ENCODE results near the gene PSTPIP1. TPM values are rescaled to one million over a fixed set of nuclear protein-coding genes. Genes with fewer than 3 reads are reported as not detected.

Gene PSTPIP1
- polyA plus RNA-seq, 3 donors = 1.0 to 1.7 (median 1.0) TPM

DNA sequence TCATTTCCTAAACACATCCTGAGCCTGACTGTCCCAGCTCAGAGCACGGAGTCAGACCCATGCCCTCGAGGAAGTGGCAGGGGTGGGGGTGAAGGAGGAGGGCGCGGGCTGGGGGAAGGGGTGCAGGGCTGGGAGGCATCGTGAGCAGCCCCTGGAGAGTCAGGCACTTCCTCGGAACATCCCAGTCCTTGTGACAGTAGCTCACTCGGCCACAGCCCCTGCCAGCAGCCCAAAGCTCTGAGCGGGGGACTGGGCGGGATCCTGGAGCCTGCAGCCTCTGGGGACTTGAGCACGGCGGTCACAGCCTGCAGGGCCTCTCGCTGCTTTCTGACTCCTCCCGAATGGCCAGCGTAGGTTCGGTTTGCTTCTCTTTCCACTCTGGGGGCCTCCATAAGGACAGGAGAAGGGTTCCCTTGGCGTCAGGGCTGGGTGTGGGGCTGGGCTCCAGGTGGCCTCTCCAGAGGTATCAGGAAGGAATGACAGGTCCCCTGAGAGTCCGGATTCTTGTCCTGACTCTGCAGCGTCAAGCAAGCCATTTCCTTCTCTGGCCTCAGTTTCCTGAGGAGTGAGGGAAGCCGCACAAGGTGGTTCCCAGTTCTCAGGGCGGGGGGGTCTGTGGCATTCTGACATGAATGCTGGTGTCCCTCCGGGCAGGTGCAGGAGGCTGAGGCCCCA is 20.9 kb downstream of the PSTPIP1 start:
- no peak for DNase-seq (ENCODE audit: extremely low read depth in 1 of 11, low read depth in 9 of 11, low spot score in 4 of 11)

GRCh38 chr15:77016321-77016695 is 21.4 kb downstream of the PSTPIP1 start:
- no peak for DNase-seq (ENCODE audit: extremely low read depth in 1 of 11, low read depth in 9 of 11, low spot score in 4 of 11)

DNA sequence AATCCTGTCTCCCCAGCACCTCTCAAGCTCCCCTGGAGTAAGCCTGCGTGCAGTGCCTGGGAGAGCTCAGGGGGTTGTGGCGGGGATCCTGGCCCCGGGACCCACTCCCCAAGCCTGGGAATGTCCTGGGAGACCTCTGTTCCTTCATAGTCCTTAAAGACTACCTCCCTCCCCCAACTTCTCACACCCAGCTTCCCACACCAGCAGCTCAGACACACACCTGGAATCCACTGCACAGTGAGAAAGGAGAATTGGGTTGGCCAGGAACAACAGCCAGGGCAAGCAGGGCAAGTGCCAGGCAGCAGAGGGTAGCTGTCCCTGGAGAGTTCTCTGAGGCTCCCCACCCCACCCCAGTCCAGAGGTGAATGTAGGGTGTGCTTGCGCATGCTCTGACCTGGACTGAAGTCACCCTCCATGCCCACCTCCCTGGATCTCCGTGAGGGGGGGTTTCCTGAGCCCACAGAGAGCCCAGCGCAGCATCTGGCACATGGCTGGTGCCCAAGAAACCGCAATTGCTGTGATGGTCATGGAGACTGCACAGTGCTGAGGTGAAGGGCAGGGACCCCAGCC is 22.2 kb downstream of the PSTPIP1 start:
- no peak for DNase-seq (ENCODE audit: extremely low read depth in 1 of 11, low read depth in 9 of 11, low spot score in 4 of 11)

- no peak for DNase-seq (ENCODE audit: extremely low read depth in 1 of 11, low read depth in 9 of 11, low spot score in 4 of 11)
Measured at GRCh38 chr15:77017761-77018720, 23.1 kb downstream of the PSTPIP1 start.

DNA sequence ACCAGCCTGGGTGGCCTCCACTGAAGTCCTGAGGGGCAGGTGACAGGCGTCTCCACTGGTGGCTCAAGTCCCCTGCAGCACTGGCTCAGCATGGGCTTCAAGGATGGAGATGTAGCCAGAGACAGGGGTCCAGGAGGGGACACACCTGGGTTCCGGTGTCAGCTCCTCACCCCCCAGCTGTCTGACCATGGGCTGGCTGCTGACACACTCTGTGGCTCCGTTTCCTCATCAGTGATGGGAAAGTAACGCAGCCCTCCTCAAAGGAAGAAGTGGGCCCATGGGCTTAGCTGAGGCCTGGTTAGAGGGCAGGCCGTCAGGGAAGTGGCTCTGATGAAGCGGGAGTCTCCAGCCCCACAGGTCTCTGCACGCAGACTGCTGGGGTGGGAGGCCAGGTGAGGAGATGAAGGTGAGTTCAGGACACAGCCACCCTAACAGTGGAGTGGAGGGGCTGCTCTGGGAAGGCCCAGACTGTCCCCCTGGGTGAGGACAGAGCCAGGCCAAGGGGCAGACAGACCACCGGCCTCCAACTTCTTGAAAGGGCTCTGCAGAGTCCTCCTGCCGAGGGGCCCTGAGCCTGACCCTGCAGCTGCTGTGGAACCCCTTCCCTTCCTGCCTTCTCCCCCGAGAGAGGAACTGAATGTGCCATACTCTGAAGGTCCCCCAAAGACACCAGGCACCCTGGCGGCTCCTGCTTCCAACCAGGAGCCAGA is 24.0 kb downstream of the PSTPIP1 start:
- DNase-seq (ENCODE audit: extremely low read depth in 1 of 11, low read depth in 9 of 11, low spot score in 4 of 11) = no peak

GRCh38 chr15:77019521-77020331 is 24.8 kb downstream of the PSTPIP1 start:
- DNase-seq (ENCODE audit: extremely low read depth in 1 of 11, low read depth in 9 of 11, low spot score in 4 of 11) = no peak

GRCh38 chr15:77020348-77021087 is 25.6 kb downstream of the PSTPIP1 start:
- no peak for DNase-seq (ENCODE audit: extremely low read depth in 1 of 11, low read depth in 9 of 11, low spot score in 4 of 11)

GRCh38 chr15:77021088-77021481 is 26.2 kb downstream of the PSTPIP1 start:
- DNase-seq (ENCODE audit: extremely low read depth in 1 of 11, low read depth in 9 of 11, low spot score in 4 of 11) = no peak

DNA sequence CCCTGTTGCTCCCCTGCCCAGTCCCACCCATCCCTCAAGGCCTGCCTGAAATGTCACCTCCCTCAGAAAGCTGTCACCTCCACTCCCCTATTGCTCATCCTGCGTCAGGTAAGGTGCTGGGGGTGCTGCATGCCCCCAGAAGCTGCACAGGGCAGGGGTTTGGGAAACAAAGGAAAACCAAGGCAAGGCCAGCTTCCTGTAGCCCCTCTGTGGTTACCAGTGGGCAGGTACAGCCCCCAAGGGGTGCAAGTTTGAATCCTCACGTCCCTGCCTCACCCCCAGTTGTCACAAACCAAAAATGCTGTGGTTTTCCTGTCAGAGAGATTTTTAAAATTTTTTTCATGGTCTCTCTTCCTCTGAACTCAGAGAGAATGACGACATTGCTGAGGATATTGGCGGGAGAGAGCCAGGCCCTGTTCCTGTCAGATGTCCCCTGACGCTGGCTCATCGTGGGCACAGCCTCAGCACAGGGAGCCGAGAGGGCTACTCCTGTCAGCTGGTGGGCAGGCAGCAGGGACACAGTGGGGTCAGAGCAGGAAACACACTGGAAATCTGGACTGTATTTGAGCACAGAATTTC is 27.0 kb downstream of the PSTPIP1 start:
- DNase-seq (ENCODE audit: extremely low read depth in 1 of 11, low read depth in 9 of 11, low spot score in 4 of 11) = no peak

DNA sequence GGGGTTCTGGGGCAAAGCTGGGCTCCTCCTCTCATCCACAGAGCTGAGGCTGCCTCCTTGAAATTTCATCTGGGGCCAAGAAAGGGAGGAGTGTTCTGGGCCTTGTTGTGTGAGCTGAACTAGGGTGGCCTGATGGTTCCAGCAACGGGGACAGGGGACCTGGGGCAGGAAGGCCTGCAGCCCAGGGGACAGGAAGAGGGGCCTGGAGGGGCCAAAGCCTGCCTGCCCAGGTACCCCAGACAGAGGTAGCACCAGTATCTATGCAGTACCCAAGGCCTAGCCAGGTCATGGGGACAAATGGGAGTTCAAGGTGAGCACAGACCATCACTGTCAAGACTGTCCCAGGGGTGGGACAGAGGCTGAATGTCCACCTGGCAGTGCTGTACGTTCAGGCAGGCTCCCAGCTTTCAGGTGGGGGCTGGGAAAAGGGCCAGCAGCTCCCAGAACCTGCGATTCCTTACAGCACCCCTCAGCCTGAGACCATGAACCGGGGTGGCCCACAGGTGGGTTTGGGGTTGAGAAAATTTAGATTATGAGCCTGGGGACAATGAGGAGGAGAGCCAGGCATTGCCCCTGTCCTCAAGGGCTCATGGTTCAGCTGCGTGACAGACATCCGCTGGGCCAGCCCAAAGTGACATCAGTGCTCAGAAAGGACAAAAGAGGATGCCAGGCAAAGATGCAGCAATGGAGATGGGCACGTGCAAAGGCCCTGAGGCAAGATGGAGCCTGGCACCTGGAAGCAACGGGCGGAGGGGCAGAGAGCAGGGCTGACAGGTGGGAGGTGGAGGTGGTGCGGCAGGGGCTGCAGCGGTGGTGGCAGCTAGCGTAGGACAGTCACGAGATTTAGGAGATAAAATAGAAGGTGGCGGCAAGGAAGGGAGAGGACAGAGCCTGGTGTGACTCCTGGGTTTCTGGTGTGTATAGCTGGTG is 28.0 kb downstream of the PSTPIP1 start:
- DNase-seq (ENCODE audit: extremely low read depth in 1 of 11, low read depth in 9 of 11, low spot score in 4 of 11) = no peak

DNA sequence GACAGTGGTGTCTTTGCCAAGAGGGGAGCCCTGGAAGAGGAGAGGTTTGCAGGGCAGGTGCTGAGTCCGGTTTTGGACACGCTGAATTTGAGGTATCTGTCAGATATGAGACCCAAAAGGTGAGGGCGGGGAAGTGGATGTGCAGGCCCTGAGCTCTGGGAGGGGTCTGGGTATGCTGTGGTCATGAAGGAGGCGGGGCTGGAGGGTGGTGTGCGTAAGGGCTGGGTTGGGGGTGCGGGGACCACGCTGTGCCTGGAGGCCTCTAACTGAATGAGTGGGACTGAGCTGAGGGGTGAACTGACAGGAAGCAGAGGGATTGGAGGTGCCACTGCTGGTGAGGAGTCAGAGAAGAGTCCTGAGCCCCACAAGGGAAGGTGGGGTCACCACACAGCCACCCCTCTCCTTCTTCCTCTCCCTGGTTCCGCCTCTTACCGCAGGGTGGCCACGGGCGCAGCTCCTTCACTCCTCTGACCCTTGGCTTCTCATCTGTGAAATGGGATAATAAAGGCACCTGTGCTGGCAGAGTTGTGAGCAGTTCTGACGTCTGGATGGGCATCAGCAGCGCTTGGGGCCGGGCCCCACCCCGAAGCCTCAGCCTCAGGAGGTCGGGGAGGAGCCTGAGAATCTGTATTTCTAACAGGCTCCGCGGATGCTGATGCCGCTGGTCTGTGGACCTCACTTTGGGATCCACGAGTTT is 28.8 kb downstream of the PSTPIP1 start:
- DNase-seq (ENCODE audit: extremely low read depth in 1 of 11, low read depth in 9 of 11, low spot score in 4 of 11) = no peak

- DNase-seq (ENCODE audit: extremely low read depth in 1 of 11, low read depth in 9 of 11, low spot score in 4 of 11) = peak in 9 of 11 donors; percentile 23 to 56 (median 46)
Measured at GRCh38 chr15:77024273-77025082, 29.6 kb downstream of the PSTPIP1 start.

- DNase-seq (ENCODE audit: extremely low read depth in 1 of 11, low read depth in 9 of 11, low spot score in 4 of 11) = no peak
Measured at GRCh38 chr15:77025083-77025901, 30.4 kb downstream of the PSTPIP1 start.

DNA sequence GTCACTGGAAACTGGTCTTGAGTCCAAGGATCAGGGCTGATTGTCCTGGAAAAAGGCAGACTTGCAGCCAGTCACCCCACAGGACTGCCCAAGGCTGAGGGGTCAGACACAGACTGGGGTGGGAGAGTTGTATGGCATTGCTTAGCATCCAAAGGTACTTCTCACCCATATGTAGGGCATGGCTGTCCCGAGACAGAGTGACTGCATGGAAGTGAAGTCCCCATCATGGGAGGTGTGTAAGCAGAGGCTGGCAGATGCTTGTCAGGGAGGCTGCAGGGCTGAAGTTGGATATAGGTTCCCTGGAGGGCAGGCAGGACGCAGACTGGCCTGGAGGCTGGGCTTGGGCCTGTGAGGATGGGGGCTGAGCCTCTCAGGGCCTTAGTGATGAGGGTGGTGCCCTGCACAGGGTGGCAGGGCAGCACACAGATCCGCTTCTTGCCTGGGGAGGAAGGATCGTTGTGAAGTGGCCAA is 31.1 kb downstream of the PSTPIP1 start:
- DNase-seq (ENCODE audit: extremely low read depth in 1 of 11, low read depth in 9 of 11, low spot score in 4 of 11) = no peak

Measured in renal cortex interstitium (tissue), 11 donors.